ENCODE data around the gene ECT2. TPM values are rescaled to one million over a fixed set of nuclear protein-coding genes. Genes with fewer than 3 reads are reported as not detected.

ECT2 gene
- total RNA-seq, 3 donors from 2014 or later (not counting 1 experiment from before 2014, with no cell fraction given), result 2.9 to 7.0 (median 4.8) TPM

- H3K4me1 Mint-ChIP-seq, result no peaks in the 10 kb centered on the region
Observed at GRCh38 chr3:172813462-172813861, 62.9 kb downstream of the ECT2 start.

GRCh38 chr3:172814738-172815137 lies 64.2 kb downstream of the ECT2 start:
- Histone ChIP-seq H3K9me3 (ENCODE audit: control insufficient read depth, insufficient read depth, low read length) (no peaks in the 10 kb centered on the region), H3K36me3 (ENCODE audit: control insufficient read depth, insufficient read depth, low read length) (no peaks in the 10 kb centered on the region), H3K27ac (ENCODE audit: low read length) (no peak overlapping the region), H3K4me1 (ENCODE audit: control insufficient read depth, insufficient read depth, low read length) (no peaks in the 10 kb centered on the region), H3K4me3 (ENCODE audit: low read length) (no peak overlapping the region), H3K27me3 (ENCODE audit: control insufficient read depth, insufficient read depth, low read length) (no peaks in the 10 kb centered on the region)
- H3K4me3 Mint-ChIP-seq, result no peak overlapping the region
- H3K9me3 Mint-ChIP-seq, result no peaks in the 10 kb centered on the region
- intact Hi-C loops (cut with micrococcal nuclease), result no loop called here
- H3K27ac Mint-ChIP-seq, result no peak overlapping the region
- no peaks in the 10 kb centered on the region for H3K36me3 Mint-ChIP-seq
- TF ChIP-seq CTCF (IDR thresholded peaks at IDR 0.05), result no peak
- H3K27me3 Mint-ChIP-seq (ENCODE audit: low read depth in 2 of 2), result no peaks in the 10 kb centered on the region
- ATAC-seq (no peak), DNase-seq (no peak)
- WGBS (ENCODE audit: insufficient coverage), result 100% methylated on average over 1 of the region's 1 CpG
- no peaks in the 10 kb centered on the region for H3K4me1 Mint-ChIP-seq

More at GRCh38 chr3:172813462-172813861, 62.9 kb downstream of the ECT2 start:
- no peak overlapping the region for H3K4me3 ChIP-seq (ENCODE audit: low read length)
- no peaks in the 10 kb centered on the region for H3K27me3 ChIP-seq (ENCODE audit: control insufficient read depth, insufficient read depth, low read length)
- no peak for ATAC-seq
- intact Hi-C loops (cut with micrococcal nuclease), result no loop called here
- Mint-ChIP-seq H3K4me3 (no peak overlapping the region), H3K36me3 (no peaks in the 10 kb centered on the region), H3K9me3 (no peaks in the 10 kb centered on the region), H3K27ac (no peak overlapping the region), H3K27me3 (ENCODE audit: low read depth in 2 of 2) (no peaks in the 10 kb centered on the region)
- no peak for DNase-seq
- no peaks in the 10 kb centered on the region for H3K9me3 ChIP-seq (ENCODE audit: control insufficient read depth, insufficient read depth, low read length)
- H3K36me3 ChIP-seq (ENCODE audit: control insufficient read depth, insufficient read depth, low read length), result no peaks in the 10 kb centered on the region
- H3K27ac ChIP-seq (ENCODE audit: low read length), result no peak overlapping the region
- no CpG with 5 or more reads among the region's 3 CpGs for WGBS (ENCODE audit: insufficient coverage)
- no peaks in the 10 kb centered on the region for H3K4me1 ChIP-seq (ENCODE audit: control insufficient read depth, insufficient read depth, low read length)
- TF ChIP-seq CTCF (IDR thresholded peaks at IDR 0.05), result no peak

DNA sequence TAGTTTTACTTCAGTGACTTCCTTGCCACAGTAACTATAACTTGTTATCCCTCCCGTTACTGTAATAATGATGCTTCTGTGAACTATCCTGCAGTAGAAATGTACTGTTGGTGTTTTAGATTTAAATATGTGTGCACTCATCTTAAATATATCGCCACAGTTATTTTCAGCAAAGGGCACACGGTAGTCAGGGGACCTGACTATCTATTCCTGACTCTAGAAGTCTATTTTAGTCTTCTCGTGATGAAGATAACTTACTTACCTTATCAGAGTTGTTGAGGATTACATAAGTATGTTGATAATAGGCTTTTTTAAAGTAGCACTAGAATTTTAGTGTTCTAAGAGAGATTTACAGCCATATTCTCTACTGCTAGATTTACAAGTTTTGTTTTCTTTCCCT lies 65.3 kb downstream of the ECT2 start:
- ATAC-seq (no peak), DNase-seq (no peak)
- Histone ChIP-seq H3K36me3 (ENCODE audit: control insufficient read depth, insufficient read depth, low read length) (no peaks in the 10 kb centered on the region), H3K27ac (ENCODE audit: low read length) (no peak overlapping the region), H3K4me3 (ENCODE audit: low read length) (no peak overlapping the region), H3K27me3 (ENCODE audit: control insufficient read depth, insufficient read depth, low read length) (no peaks in the 10 kb centered on the region), H3K9me3 (ENCODE audit: control insufficient read depth, insufficient read depth, low read length) (no peaks in the 10 kb centered on the region), H3K4me1 (ENCODE audit: control insufficient read depth, insufficient read depth, low read length) (no peaks in the 10 kb centered on the region)
- no peaks in the 10 kb centered on the region for H3K27me3 Mint-ChIP-seq (ENCODE audit: low read depth in 2 of 2)
- no peak overlapping the region for H3K4me3 Mint-ChIP-seq
- TF ChIP-seq CTCF (IDR thresholded peaks at IDR 0.05), result no peak
- 100% methylated on average over 2 of the region's 4 CpGs for WGBS (ENCODE audit: insufficient coverage)
- no peaks in the 10 kb centered on the region for H3K36me3 Mint-ChIP-seq
- H3K4me1 Mint-ChIP-seq, result no peaks in the 10 kb centered on the region
- H3K9me3 Mint-ChIP-seq, result no peaks in the 10 kb centered on the region
- intact Hi-C loops (cut with micrococcal nuclease), result no loop called here
- H3K27ac Mint-ChIP-seq, result no peak overlapping the region

GRCh38 chr3:172816281-172816680 lies 65.8 kb downstream of the ECT2 start:
- no peaks in the 10 kb centered on the region for H3K4me1 Mint-ChIP-seq
- Histone ChIP-seq H3K36me3 (ENCODE audit: control insufficient read depth, insufficient read depth, low read length) (no peaks in the 10 kb centered on the region), H3K4me3 (ENCODE audit: low read length) (no peak overlapping the region), H3K27me3 (ENCODE audit: control insufficient read depth, insufficient read depth, low read length) (no peaks in the 10 kb centered on the region), H3K27ac (ENCODE audit: low read length) (no peak overlapping the region), H3K9me3 (ENCODE audit: control insufficient read depth, insufficient read depth, low read length) (no peaks in the 10 kb centered on the region), H3K4me1 (ENCODE audit: control insufficient read depth, insufficient read depth, low read length) (no peaks in the 10 kb centered on the region)
- no peak overlapping the region for H3K4me3 Mint-ChIP-seq
- intact Hi-C loops (cut with micrococcal nuclease), result no loop called here
- H3K27me3 Mint-ChIP-seq (ENCODE audit: low read depth in 2 of 2), result no peaks in the 10 kb centered on the region
- H3K27ac Mint-ChIP-seq, result no peak overlapping the region
- ATAC-seq, result no peak
- no peaks in the 10 kb centered on the region for H3K9me3 Mint-ChIP-seq
- no peaks in the 10 kb centered on the region for H3K36me3 Mint-ChIP-seq
- TF ChIP-seq CTCF (IDR thresholded peaks at IDR 0.05), result no peak
- no peak for DNase-seq
